SJCRH30 (cell line): ENCODE data around the gene MAD1L1. TPM values are rescaled to one million over a fixed set of nuclear protein-coding genes. Genes with fewer than 3 reads are reported as not detected.
A peak's percentile ranks its signal among the peaks of the same experiment; 100 is the strongest.

Experiments used
- DNase-seq, 2 experiments: peaks; one replicate each; pipeline ENCODE4 v3.0.0-alpha.2; 2015 to 2020
- H3K27ac ChIP-seq: fragments of 250-450 bp; sonication (Bioruptor Pico); 2 replicates; pipeline ENCODE4 v1.5.1; 2020; ENCODE audit warnings: mild to moderate bottlenecking, moderate library complexity
- H3K27me3 ChIP-seq: fragments of 250-450 bp; sonication (Bioruptor Pico); 2 replicates; pipeline ENCODE4 v1.5.1; 2020; ENCODE audit warnings: mild to moderate bottlenecking, moderate library complexity
- H3K36me3 ChIP-seq: fragments of 250-450 bp; sonication (Bioruptor Pico); 2 replicates; pipeline ENCODE4 v1.5.1; 2020; ENCODE audit warnings: mild to moderate bottlenecking, moderate library complexity
- H3K4me1 ChIP-seq: fragments of 250-450 bp; sonication (Bioruptor Pico); 2 replicates; pipeline ENCODE4 v1.5.1; 2020; ENCODE audit warnings: mild to moderate bottlenecking, moderate library complexity
- H3K4me3 ChIP-seq: fragments of 250-450 bp; sonication (Bioruptor Pico); 2 replicates; pipeline ENCODE4 v1.5.1; 2020; ENCODE audit warnings: mild to moderate bottlenecking, moderate library complexity
- H3K9me3 ChIP-seq: fragments of 250-450 bp; sonication (Bioruptor Pico); replicated peaks from 2 replicates; pipeline ENCODE4 v1.5.1; 2020; ENCODE audit warnings: mild to moderate bottlenecking, moderate library complexity
- total RNA-seq: library from RNA; depleted of rRNA; stranded (reverse); fragments of >200 nt; shearing (Covaris generic); gene quantifications from 2 replicates; pipeline ENCODE4 v1.2.3, GENCODE V29; 2014

Gene MAD1L1
- total RNA-seq, 1 experiment from 2014 or later, result 31.5 TPM

GRCh38 chr7:2140216-2141020 is 92.3 kb downstream of the MAD1L1 start:
- Histone ChIP-seq H3K36me3 (no peaks in the 10 kb centered on the region), H3K27ac (no peak overlapping the region), H3K4me1 (no peaks in the 10 kb centered on the region), H3K4me3 (no peak overlapping the region), H3K27me3 (no peaks in the 10 kb centered on the region), H3K9me3 (no peaks in the 10 kb centered on the region)
- no peak for DNase-seq

GRCh38 chr7:2139004-2139699 is 93.6 kb downstream of the MAD1L1 start:
- DNase-seq, result no peak
- H3K4me3 ChIP-seq, result no peak overlapping the region
- no peaks in the 10 kb centered on the region for H3K27me3 ChIP-seq
- H3K27ac ChIP-seq, result no peak overlapping the region
- H3K4me1 ChIP-seq, result no peaks in the 10 kb centered on the region
- no peaks in the 10 kb centered on the region for H3K36me3 ChIP-seq
- H3K9me3 ChIP-seq, result no peaks in the 10 kb centered on the region

GRCh38 chr7:2138146-2138765 is 94.5 kb downstream of the MAD1L1 start:
- Histone ChIP-seq H3K4me1 (no peaks in the 10 kb centered on the region), H3K27ac (no peak overlapping the region), H3K27me3 (no peaks in the 10 kb centered on the region), H3K4me3 (no peak overlapping the region), H3K9me3 (no peaks in the 10 kb centered on the region), H3K36me3 (no peaks in the 10 kb centered on the region)
- DNase-seq, result no peak

GRCh38 chr7:2134740-2135139 is 98.0 kb downstream of the MAD1L1 start:
- H3K4me1 ChIP-seq, result no peaks in the 10 kb centered on the region
- no peaks in the 10 kb centered on the region for H3K9me3 ChIP-seq
- H3K27ac ChIP-seq, result no peak overlapping the region
- H3K4me3 ChIP-seq, result no peak overlapping the region
- no peak for DNase-seq
- no peaks in the 10 kb centered on the region for H3K27me3 ChIP-seq
- H3K36me3 ChIP-seq, result no peaks in the 10 kb centered on the region

- no peaks in the 10 kb centered on the region for H3K36me3 ChIP-seq
- DNase-seq, result no peak
- H3K4me3 ChIP-seq, result no peak overlapping the region
- peaks cover 2% of the 10 kb centered on the region; the same call in 1 of the 2 replicates for H3K4me1 ChIP-seq
- H3K27me3 ChIP-seq, result no peaks in the 10 kb centered on the region
- H3K27ac ChIP-seq, result no peak overlapping the region
- H3K9me3 ChIP-seq, result no peaks in the 10 kb centered on the region
These were observed 100.5 kb downstream of the MAD1L1 start for GRCh38 chr7:2132243-2132642.

- no peaks in the 10 kb centered on the region for H3K9me3 ChIP-seq
These were observed 100.9 kb downstream of the MAD1L1 start for GRCh38 chr7:2131800-2132199.

GRCh38 chr7:2131341-2131740 is 101.4 kb downstream of the MAD1L1 start:
- H3K36me3 ChIP-seq, result no peaks in the 10 kb centered on the region

More at GRCh38 chr7:2131800-2132199, 100.9 kb downstream of the MAD1L1 start:
- DNase-seq, result no peak
- Histone ChIP-seq H3K27me3 (no peaks in the 10 kb centered on the region), H3K4me3 (no peak overlapping the region), H3K36me3 (no peaks in the 10 kb centered on the region), H3K4me1 (peaks cover 2% of the 10 kb centered on the region; the same call in 1 of the 2 replicates), H3K27ac (no peak overlapping the region)

GRCh38 chr7:2130096-2130375 is 102.7 kb downstream of the MAD1L1 start:
- peaks cover 2% of the 10 kb centered on the region; the same call in 1 of the 2 replicates for H3K4me1 ChIP-seq
- H3K9me3 ChIP-seq, result no peaks in the 10 kb centered on the region
- no peaks in the 10 kb centered on the region for H3K36me3 ChIP-seq
- no peak for DNase-seq
- H3K27me3 ChIP-seq, result no peaks in the 10 kb centered on the region
- no peak overlapping the region for H3K27ac ChIP-seq
- no peak overlapping the region for H3K4me3 ChIP-seq

More at GRCh38 chr7:2131341-2131740, 101.4 kb downstream of the MAD1L1 start:
- H3K9me3 ChIP-seq, result no peaks in the 10 kb centered on the region
- H3K27ac ChIP-seq, result no peak overlapping the region
- peaks cover 2% of the 10 kb centered on the region; the same call in 1 of the 2 replicates for H3K4me1 ChIP-seq
- no peak overlapping the region for H3K4me3 ChIP-seq
- H3K27me3 ChIP-seq, result no peaks in the 10 kb centered on the region
- DNase-seq, result no peak

- Histone ChIP-seq H3K27ac (no peak overlapping the region), H3K27me3 (no peaks in the 10 kb centered on the region), H3K4me1 (peaks cover 2% of the 10 kb centered on the region; the same call in 1 of the 2 replicates), H3K36me3 (no peaks in the 10 kb centered on the region), H3K9me3 (no peaks in the 10 kb centered on the region), H3K4me3 (no peak overlapping the region)
- DNase-seq, result no peak
These were observed 103.2 kb downstream of the MAD1L1 start for GRCh38 chr7:2129323-2130095.

- H3K9me3 ChIP-seq, result no peaks in the 10 kb centered on the region
- DNase-seq, result peak; percentile 25 to 34
- no peak overlapping the region for H3K4me3 ChIP-seq
- H3K27ac ChIP-seq, result no peak overlapping the region
- peaks cover 2% of the 10 kb centered on the region; the same call in 1 of the 2 replicates for H3K4me1 ChIP-seq
- no peaks in the 10 kb centered on the region for H3K27me3 ChIP-seq
- no peaks in the 10 kb centered on the region for H3K36me3 ChIP-seq
These were observed 104.0 kb downstream of the MAD1L1 start for GRCh38 chr7:2128601-2129322.

GRCh38 chr7:2126621-2127020 is 106.1 kb downstream of the MAD1L1 start:
- peaks cover 2% of the 10 kb centered on the region; the same call in 1 of the 2 replicates for H3K4me1 ChIP-seq
- DNase-seq, result no peak
- no peak overlapping the region for H3K27ac ChIP-seq
- no peaks in the 10 kb centered on the region for H3K27me3 ChIP-seq
- H3K36me3 ChIP-seq, result no peaks in the 10 kb centered on the region
- H3K9me3 ChIP-seq, result no peaks in the 10 kb centered on the region
- no peak overlapping the region for H3K4me3 ChIP-seq

GRCh38 chr7:2125931-2126330 is 106.8 kb downstream of the MAD1L1 start:
- no peak for DNase-seq
- H3K4me1 ChIP-seq, result peaks cover 2% of the 10 kb centered on the region; the same call in 1 of the 2 replicates
- no peak overlapping the region for H3K4me3 ChIP-seq
- no peaks in the 10 kb centered on the region for H3K27me3 ChIP-seq
- H3K9me3 ChIP-seq, result no peaks in the 10 kb centered on the region
- no peaks in the 10 kb centered on the region for H3K36me3 ChIP-seq
- no peak overlapping the region for H3K27ac ChIP-seq

- Histone ChIP-seq H3K36me3 (no peaks in the 10 kb centered on the region), H3K4me1 (peaks cover 2% of the 10 kb centered on the region; the same call in 1 of the 2 replicates), H3K4me3 (no peak overlapping the region), H3K9me3 (no peaks in the 10 kb centered on the region), H3K27ac (no peak overlapping the region), H3K27me3 (no peaks in the 10 kb centered on the region)
- no peak for DNase-seq
These were observed 108.0 kb downstream of the MAD1L1 start for GRCh38 chr7:2124604-2125345.
